DMS53 (cell line): ENCODE data around the gene KRT26.
"Not testable (repeated sequence)": the region's sequence is repeated elsewhere in the genome, so short reads cannot be mapped to it uniquely, and the experiment has no call there.

Experiments
- DNase-seq: peaks from one replicate; lab custom pipeline; 2025; lab: John Stamatoyannopoulos, UW

KRT26 gene

GRCh38 chr17:40794466-40794865 is 22.5 kb upstream of the KRT26 start:
- DNase-seq = no peak

DNA sequence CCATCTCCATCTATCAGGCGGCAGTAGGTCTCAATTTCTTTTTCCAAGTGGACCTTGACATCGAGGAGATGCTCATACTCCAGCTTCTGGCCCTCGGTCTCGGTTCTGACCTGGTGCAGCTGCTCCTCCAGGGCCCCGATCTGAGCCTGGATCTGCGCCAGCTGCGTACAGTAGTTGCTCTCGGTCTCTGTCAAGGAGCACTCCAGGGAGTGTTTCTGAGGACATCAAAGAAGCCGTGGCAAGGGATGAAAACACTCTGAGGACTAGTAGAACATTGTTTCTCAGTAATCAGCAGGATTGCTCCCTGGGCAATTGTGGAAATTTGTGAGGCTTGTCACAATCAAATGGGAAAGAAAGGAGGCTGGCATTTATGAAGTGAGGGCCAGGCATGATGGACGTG is 21.8 kb upstream of the KRT26 start:
- DNase-seq = no peak

- peak; percentile 62 for DNase-seq
Measured at GRCh38 chr17:40791787-40792436, 19.9 kb upstream of the KRT26 start.

DNA sequence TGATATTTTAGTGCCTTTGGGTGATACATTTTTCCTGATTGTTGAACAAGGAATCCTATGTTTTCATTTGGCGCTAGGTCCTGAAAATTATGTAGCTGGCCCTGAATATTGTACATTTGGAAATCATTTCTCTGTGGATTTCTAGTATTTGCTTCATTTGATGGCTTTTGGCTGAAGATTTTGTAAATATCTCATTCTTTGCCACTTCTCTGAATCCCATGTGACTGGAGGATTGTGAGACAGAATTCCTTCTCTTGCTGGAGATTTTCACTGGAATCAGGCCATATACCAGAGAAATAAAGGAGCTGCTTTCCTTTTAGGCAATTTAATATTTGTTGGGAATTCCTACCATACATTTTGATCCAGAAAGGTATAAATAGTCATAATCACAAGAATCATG is 19.1 kb upstream of the KRT26 start:
- no peak for DNase-seq

GRCh38 chr17:40782450-40782849 is 10.4 kb upstream of the KRT26 start, which contains the start of gene KRT27:
Gene KRT27, minus strand, starts transcription at chr17:40782550. Its CDS starts 57 bp downstream, at chr17:40782493.
- no peak for DNase-seq

DNA sequence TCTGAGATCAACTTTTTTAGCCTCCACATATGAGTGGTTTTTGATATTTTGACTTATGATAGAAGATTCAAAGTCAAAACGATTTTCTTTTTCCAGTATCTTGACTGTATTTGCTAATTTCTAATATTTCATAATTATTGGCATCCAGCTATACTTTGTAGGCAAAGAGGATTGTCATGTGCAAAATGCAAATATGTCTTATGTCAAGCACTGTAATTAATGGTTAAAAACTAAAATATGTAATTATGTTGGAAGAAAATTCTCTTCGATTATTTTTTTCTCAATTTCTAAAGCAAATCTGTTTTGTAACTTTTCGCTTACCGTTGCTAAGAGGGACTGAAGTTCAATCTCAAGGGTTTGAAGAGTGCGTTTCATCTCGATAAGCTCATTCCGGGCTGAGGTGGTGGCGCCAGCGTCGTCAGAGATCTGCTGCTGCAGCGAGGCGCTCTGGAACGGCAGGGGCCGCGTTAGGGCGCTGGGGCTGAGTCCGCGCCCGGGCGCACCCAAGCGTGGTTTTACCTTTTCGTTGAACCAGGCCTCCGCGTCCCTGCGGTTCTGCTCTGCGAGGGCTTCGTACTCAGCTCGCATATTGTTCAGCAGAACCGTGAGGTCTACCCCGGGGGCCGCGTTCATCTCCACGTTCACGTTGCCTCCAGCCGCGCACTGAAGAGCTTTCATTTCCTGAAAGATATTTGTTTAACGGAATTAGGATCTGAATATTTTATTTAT is 7.3 kb upstream of the KRT26 start:
- peak; percentile 68 for DNase-seq

GRCh38 chr17:40778461-40778860 is 6.5 kb upstream of the KRT26 start:
- no peak for DNase-seq

GRCh38 chr17:40777971-40778370 is 6.0 kb upstream of the KRT26 start:
- no peak for DNase-seq

DNA sequence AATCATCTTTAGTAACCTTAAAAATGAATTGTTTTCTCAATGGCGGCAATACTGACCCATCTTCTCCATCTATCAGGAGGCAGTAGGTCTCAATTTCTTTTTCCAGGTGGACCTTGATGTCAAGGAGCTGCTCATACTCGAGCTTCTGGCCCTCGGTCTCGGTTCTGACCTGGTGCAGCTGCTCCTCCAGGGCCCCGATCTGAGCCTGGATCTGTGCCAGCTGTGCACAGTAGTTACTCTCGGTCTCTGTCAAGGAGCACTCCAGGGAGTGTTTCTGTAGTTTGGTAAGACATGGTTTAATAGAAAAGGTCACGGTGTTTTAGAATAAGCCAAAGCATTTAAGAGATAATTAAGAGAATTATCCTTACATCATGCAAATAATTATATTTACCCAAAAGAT is 5.5 kb upstream of the KRT26 start:
- DNase-seq = no peak

GRCh38 chr17:40775945-40776344 is 3.9 kb upstream of the KRT26 start:
- DNase-seq = no peak

DNA sequence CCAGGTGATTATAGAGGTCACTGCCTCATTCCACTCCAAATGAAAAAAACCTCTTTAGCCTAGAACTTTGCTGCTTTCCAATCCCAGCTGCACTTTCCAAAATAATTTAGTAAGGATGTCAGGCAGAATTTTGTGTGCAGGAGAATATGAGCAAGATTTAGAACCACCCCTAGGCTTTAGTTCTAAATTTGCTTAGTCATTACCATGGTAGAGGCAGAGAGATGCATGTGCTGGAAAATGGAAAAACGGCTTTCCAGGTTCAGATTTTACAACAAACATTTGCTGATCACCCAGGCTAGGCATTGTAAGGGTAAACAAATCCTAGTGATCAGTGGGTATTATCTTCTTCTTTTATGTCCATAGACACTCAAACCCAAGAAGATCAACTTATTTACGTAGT is 6.3 kb downstream of the KRT26 start:
- DNase-seq = no peak

GRCh38 chr17:40763752-40764151 is 8.2 kb downstream of the KRT26 start:
- DNase-seq = no peak

DNA sequence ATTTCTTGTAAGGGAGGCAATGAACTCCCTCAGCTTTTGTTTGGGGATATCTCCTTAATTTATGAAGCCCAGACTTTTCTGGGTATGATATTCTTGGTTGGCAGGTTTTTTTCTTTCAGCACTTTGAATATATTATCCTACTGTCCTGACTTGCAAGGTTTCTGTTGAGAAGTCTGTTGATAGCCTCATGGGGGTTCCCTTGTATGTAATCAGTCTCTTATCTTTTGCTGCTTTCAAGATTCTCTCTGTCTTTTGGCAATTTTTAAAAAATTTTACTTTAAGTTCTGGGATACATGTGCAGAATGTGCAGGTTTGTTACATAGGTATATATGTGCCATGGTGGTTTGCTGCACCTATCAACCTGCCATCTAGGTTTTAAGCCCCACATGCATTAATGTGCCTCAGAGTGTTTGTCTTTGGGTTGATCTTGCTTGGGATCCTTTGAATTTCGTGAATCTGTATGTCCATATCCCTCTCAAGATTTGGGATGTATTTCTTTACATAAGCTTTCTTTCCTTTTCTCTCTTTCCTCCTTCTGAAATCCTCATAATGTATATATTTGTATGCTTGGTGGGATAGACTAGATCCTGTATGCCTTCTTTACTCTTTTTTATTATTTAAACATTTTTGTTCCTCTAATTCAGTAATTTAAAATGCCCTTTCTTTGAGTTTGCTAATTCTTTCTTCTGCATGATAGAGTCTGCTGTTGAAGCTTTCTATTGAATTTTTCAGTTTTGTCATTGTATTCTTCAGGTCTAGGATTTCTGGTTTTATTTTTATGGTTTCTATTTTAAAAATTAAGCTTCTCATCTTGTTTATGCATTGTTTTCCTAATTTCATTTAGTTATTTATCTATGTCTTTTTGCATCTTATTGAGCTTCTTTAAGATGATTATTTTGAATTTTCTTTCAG is 11.6 kb downstream of the KRT26 start:
- DNase-seq = no peak

DNA sequence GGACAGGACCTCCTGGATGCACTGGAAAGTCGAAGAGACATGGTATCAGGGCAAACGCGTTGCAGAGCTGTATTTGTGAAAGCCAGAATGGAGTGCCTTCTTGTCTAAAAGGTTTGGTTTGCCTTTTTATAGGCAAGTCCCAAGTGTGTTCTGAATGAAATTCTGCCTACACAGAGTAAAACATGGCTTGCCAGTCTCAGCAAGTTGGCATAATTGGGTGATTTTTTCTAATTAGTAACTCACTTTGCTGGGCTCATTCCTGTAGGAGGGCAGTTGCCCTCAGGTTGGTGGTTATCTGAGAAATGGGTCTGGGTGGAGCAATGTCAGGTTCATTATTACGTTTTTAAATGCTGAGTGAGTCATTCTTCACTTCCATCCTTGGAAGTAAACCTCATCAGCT is 16.8 kb downstream of the KRT26 start, which contains the start of gene KRT25:
Gene KRT25 (minus strand): TSS at position 101 of the 400 bp plus-strand sequence. CDS start 60 bp downstream, at position 41.
- DNase-seq = no peak

GRCh38 chr17:40753804-40754203 is 18.2 kb downstream of the KRT26 start:
- DNase-seq = no peak

- DNase-seq = no peak
Measured at GRCh38 chr17:40751065-40751464, 20.9 kb downstream of the KRT26 start.

- no peak for DNase-seq
Measured at GRCh38 chr17:40750391-40750790, 21.6 kb downstream of the KRT26 start.

GRCh38 chr17:40748666-40749065 is 23.3 kb downstream of the KRT26 start:
- not testable (repeated sequence) for DNase-seq

DNA sequence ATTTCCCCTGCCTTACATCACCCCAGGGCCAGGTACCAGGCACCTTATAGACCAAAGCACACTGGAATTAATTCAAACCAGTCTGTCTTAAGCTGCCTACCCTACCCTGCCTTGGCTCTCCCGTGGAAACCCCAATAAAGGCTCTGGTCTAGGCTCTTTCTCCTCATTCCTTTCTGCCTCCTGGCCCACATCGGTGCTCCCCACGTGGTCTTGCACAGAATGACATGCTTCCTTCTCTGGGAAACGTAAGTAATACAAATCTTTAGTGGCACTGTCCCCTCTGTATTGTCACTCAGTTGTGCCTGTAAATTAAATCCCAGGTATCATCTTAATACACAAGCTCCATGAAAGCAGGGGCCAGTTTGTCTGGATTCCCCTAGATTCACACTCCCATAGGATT is 33.4 kb downstream of the KRT26 start:
- DNase-seq = no peak

DNA sequence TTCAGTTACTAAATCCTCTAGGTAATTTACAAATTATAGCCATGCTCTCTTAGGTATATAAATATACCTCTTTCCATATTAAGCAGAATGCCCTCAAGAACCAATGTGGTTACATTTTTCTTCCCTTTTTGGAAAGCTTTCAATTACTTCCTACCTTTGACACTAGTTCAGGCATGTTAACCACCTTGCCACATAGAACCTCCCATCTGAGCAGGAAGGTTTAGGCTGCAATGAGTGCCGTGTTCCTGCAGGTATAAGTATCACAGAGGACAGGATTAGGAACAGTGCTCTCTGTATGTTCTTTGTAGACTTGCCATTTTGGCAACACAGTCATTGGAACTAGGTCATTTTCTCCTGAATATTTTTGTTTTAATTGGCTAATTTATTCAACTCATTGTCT is 37.0 kb downstream of the KRT26 start:
- no peak for DNase-seq

GRCh38 chr17:40734018-40734417 is 38.0 kb downstream of the KRT26 start:
- DNase-seq = no peak

DNA sequence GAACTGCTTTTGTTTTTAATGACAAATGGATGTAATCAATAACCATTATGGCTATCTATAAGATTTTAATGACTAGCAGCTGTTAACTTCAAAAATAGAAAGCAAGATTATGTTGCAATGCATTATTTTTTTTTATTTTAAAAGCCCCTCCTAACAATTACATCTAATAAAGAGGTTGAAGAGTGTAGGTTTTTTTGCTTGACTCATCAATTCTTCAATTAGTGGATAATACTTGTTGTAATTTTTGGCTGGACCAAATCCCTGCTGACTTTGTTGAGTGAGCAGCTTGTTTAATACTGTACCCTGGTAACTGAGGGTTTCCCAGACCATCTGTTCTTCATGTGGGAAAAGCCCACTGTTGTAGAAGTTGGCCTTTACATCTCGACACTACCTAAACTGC is 41.0 kb downstream of the KRT26 start:
- no peak for DNase-seq
